HEK293 (cell line): ENCODE measurements around the gene DNAH1.

Experiments
- CTCF ChIA-PET: fragments of 350-600 bp; formaldehyde crosslinking; extraction: SDS; loops from one replicate; lab custom pipeline; 2021; ENCODE audit warnings: antibody characterized with exemption; lab: Yijun Ruan, JAX
- POLR2A ChIA-PET: fragments of 300-600 bp; formaldehyde crosslinking; extraction: SDS; loops from one replicate; lab custom pipeline; 2020; ENCODE audit warnings: antibody characterized with exemption, inconsistent platforms; lab: Yijun Ruan, JAX
- H3K27ac ChIP-seq: fragments of 200-500 bp; sonication (Bioruptor generic); 2 replicates; pipeline ENCODE4 v1.5.1; 2014; ENCODE audit warnings: low read depth, low read length, control low read depth, inconsistent platforms; ENCODE audit errors: extremely low read depth
- H3K36me3 ChIP-seq, 2 experiments: fragments of 200-500 bp in 1 of 2; sonication (Bioruptor generic) in 1 of 2; 1 replicate in 1 of 2; 2 replicates in 1 of 2; pipeline ENCODE4 v1.5.1; 2014 to 2017; ENCODE audit warnings: inconsistent platforms in 2 of 2, low read length in 2 of 2; ENCODE audit not compliant: control insufficient read depth in 2 of 2, insufficient read depth in 1 of 2
- H3K4me1 ChIP-seq: fragments of 200-500 bp; sonication (Bioruptor generic); 2 replicates; pipeline ENCODE4 v1.5.1; 2014; ENCODE audit warnings: mild to moderate bottlenecking, low read length, inconsistent platforms; ENCODE audit not compliant: control insufficient read depth, insufficient read depth
- H3K4me3 ChIP-seq: 2 replicates; pipeline ENCODE4 v1.5.1; 2011; ENCODE audit warnings: low read depth, mild to moderate bottlenecking, control low read depth, low read length, moderate library complexity
- H3K9me3 ChIP-seq: fragments of 200-500 bp; sonication (Bioruptor generic); 2 replicates; pipeline ENCODE4 v1.5.1; 2014; ENCODE audit warnings: low read depth, low read length, inconsistent platforms; ENCODE audit not compliant: control insufficient read depth, insufficient read depth
- BCL11B ChIP-seq: fragments of 450-650 bp; formaldehyde crosslinking; IDR thresholded peaks from 2 replicates; pipeline ENCODE4 v1.5.1; 2016; ENCODE audit warnings: low read depth, missing biosample characterization, missing genetic modification characterization
- EGR2 ChIP-seq: fragments of 450-650 bp; formaldehyde crosslinking; IDR thresholded peaks from 2 replicates; pipeline ENCODE4 v1.5.1; 2016; ENCODE audit warnings: low read depth, missing biosample characterization, missing genetic modification characterization
- GFI1B ChIP-seq: fragments of 450-650 bp; formaldehyde crosslinking; IDR thresholded peaks from 2 replicates; pipeline ENCODE4 v1.5.1; 2016; ENCODE audit warnings: missing biosample characterization, missing genetic modification characterization
- KLF1 ChIP-seq: fragments of 450-650 bp; formaldehyde crosslinking; IDR thresholded peaks from 2 replicates; pipeline ENCODE4 v1.5.1; 2016; ENCODE audit warnings: missing biosample characterization, missing genetic modification characterization
- WT1 ChIP-seq: fragments of 450-650 bp; formaldehyde crosslinking; IDR thresholded peaks from 2 replicates; pipeline ENCODE4 v1.5.1; 2016; ENCODE audit warnings: missing biosample characterization, missing genetic modification characterization
- ZBTB20 ChIP-seq: fragments of 450-650 bp; formaldehyde crosslinking; IDR thresholded peaks from 2 replicates; pipeline ENCODE4 v1.5.1; 2016; ENCODE audit warnings: missing biosample characterization, missing genetic modification characterization
- ZNF121 ChIP-seq: fragments of 450-650 bp; formaldehyde crosslinking; IDR thresholded peaks from 2 replicates; pipeline ENCODE4 v1.5.1; 2016; ENCODE audit warnings: missing biosample characterization, missing genetic modification characterization
- ZNF335 ChIP-seq: fragments of 450-650 bp; formaldehyde crosslinking; conservative IDR thresholded peaks from 2 replicates; pipeline ENCODE4 v1.5.1; 2016; ENCODE audit warnings: missing biosample characterization, missing genetic modification characterization
- ZNF404 ChIP-seq: fragments of 450-650 bp; formaldehyde crosslinking; IDR thresholded peaks from 2 replicates; pipeline ENCODE4 v1.5.1; 2017; ENCODE audit warnings: missing biosample characterization, missing genetic modification characterization
- ZNF510 ChIP-seq: fragments of 450-650 bp; formaldehyde crosslinking; IDR thresholded peaks from 2 replicates; pipeline ENCODE4 v1.5.1; 2018; ENCODE audit warnings: mild to moderate bottlenecking, missing genetic modification characterization, missing biosample characterization; ENCODE audit not compliant: insufficient replicate concordance
- ZNF777 ChIP-seq: fragments of 450-650 bp; formaldehyde crosslinking; IDR thresholded peaks from 2 replicates; pipeline ENCODE4 v1.5.1; 2017; ENCODE audit warnings: missing biosample characterization, missing genetic modification characterization, borderline replicate concordance
- ZXDB ChIP-seq: fragments of 450-650 bp; formaldehyde crosslinking; IDR thresholded peaks from 2 replicates; pipeline ENCODE4 v1.5.1; 2016; ENCODE audit warnings: missing biosample characterization, missing genetic modification characterization
- TF ChIP-seq, protein P1 (sequence below): fragments of 450-650 bp; formaldehyde crosslinking; conservative IDR thresholded peaks from 2 replicates; pipeline ENCODE4 v1.5.1; 2016; ENCODE audit warnings: low read depth, missing biosample characterization, missing genetic modification characterization
- TF ChIP-seq, protein P2 (sequence below): fragments of 450-650 bp; formaldehyde crosslinking; IDR thresholded peaks from 2 replicates; pipeline ENCODE4 v1.5.1; 2016; ENCODE audit warnings: missing biosample characterization, missing genetic modification characterization
- TF ChIP-seq, protein P3 (sequence below): fragments of 450-650 bp; formaldehyde crosslinking; IDR thresholded peaks from 2 replicates; pipeline ENCODE4 v1.5.1; 2016; ENCODE audit warnings: missing biosample characterization, missing genetic modification characterization
- TF ChIP-seq, protein P4 (sequence below): fragments of 450-650 bp; formaldehyde crosslinking; IDR thresholded peaks from 2 replicates; pipeline ENCODE4 v1.5.1; 2016; ENCODE audit warnings: missing biosample characterization, missing genetic modification characterization
- TF ChIP-seq, protein P5 (sequence below): fragments of 450-650 bp; formaldehyde crosslinking; IDR thresholded peaks from 2 replicates; pipeline ENCODE4 v1.5.0; 2017; ENCODE audit warnings: missing biosample characterization, missing genetic modification characterization, borderline replicate concordance
- TF ChIP-seq, protein P6 (sequence below): fragments of 450-650 bp; formaldehyde crosslinking; IDR thresholded peaks from 2 replicates; pipeline ENCODE4 v1.5.1; 2016; ENCODE audit warnings: missing biosample characterization, missing genetic modification characterization, low read depth

The DNAH1 gene

DNA sequence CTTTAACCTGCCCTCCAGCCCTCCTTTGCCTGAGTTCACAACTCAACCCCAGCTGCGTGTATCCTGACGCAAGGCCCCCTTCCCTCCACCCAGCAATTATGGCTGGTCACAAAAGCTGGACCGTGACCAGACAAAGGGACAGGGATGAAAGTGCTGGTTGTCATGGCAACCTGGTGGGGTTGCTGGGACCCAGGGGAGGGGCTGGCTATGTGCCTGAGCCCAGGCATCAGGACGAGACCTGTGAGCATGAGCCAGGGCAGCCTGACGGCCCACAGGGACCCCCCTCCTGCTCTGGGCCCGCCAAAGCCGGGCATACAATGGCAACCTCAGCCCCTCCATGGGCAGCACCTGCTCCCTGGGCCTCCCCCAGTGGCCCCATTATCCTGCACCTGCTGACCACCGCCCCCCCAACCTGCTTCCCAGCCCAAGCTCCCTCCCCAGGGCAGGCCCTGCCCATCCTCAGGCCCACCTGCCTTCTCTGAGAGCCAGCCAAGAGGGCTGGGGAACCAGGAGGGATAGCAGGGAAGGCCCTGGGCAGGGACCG, 4.5 kb upstream of the DNAH1 start (continued):
- TF ChIP-seq, protein P1, sequence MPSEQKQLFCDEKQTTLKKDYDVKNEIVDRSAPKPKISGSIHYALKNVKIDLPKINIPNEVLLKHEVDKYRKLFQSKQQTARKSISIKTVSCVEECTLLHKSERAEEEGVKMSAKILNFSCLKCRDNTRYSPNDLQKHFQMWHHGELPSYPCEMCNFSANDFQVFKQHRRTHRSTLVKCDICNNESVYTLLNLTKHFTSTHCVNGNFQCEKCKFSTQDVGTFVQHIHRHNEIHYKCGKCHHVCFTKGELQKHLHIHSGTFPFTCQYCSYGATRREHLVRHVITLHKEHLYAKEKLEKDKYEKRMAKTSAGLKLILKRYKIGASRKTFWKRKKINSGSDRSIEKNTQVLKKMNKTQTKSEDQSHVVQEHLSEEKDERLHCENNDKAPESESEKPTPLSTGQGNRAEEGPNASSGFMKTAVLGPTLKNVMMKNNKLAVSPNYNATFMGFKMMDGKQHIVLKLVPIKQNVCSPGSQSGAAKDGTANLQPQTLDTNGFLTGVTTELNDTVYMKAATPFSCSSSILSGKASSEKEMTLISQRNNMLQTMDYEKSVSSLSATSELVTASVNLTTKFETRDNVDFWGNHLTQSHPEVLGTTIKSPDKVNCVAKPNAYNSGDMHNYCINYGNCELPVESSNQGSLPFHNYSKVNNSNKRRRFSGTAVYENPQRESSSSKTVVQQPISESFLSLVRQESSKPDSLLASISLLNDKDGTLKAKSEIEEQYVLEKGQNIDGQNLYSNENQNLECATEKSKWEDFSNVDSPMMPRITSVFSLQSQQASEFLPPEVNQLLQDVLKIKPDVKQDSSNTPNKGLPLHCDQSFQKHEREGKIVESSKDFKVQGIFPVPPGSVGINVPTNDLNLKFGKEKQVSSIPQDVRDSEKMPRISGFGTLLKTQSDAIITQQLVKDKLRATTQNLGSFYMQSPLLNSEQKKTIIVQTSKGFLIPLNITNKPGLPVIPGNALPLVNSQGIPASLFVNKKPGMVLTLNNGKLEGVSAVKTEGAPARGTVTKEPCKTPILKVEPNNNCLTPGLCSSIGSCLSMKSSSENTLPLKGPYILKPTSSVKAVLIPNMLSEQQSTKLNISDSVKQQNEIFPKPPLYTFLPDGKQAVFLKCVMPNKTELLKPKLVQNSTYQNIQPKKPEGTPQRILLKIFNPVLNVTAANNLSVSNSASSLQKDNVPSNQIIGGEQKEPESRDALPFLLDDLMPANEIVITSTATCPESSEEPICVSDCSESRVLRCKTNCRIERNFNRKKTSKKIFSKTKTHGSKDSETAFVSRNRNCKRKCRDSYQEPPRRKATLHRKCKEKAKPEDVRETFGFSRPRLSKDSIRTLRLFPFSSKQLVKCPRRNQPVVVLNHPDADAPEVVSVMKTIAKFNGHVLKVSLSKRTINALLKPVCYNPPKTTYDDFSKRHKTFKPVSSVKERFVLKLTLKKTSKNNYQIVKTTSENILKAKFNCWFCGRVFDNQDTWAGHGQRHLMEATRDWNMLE (tag by site-specific recombination): no peak
- TF ChIP-seq, protein P2, sequence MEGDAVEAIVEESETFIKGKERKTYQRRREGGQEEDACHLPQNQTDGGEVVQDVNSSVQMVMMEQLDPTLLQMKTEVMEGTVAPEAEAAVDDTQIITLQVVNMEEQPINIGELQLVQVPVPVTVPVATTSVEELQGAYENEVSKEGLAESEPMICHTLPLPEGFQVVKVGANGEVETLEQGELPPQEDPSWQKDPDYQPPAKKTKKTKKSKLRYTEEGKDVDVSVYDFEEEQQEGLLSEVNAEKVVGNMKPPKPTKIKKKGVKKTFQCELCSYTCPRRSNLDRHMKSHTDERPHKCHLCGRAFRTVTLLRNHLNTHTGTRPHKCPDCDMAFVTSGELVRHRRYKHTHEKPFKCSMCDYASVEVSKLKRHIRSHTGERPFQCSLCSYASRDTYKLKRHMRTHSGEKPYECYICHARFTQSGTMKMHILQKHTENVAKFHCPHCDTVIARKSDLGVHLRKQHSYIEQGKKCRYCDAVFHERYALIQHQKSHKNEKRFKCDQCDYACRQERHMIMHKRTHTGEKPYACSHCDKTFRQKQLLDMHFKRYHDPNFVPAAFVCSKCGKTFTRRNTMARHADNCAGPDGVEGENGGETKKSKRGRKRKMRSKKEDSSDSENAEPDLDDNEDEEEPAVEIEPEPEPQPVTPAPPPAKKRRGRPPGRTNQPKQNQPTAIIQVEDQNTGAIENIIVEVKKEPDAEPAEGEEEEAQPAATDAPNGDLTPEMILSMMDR: no peak
- no peak for TF ChIP-seq ZNF510 (tag by site-specific recombination)

DNA sequence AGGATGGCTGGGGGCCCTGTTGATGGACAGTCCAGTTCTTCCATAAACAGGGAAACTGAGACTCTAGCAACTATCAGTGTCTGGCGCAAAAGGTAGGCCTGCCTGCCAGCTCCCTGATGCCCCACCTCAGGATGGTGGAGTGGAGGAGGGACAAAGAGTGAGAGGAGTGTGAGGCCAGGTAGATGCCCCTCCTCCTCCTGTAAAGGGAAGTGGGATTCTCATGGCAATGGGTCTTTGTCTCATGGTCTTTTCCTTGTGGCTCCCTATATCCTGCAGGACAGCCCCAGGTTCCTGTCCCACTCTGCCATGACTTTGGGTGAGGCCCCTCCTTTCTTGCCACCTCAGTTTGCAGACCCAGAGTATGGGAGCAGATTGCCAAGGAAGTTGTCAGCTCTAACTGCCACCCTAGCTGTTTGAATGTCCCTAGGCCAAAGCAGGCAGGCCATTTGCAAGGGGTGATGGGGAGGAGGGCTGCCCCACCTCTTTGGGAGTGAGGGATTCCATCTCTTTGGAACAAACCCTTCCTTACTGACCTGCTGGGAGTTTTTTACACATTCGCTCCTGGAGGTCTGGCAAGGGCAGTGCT, 2.8 kb upstream of the DNAH1 start:
- Histone ChIP-seq H3K27ac (no peak overlapping the region), H3K4me3 (no peak overlapping the region)
- POLR2A ChIA-PET: no interaction called here
- TF ChIP-seq WT1 (tag by site-specific recombination): no peak
- no peak for TF ChIP-seq GFI1B (tag by site-specific recombination)
- TF ChIP-seq, all 188 proteins: peak for 0
- Histone ChIP-seq H3K36me3 (no peaks in the 10 kb centered on the region), H3K4me1 (no peaks in the 10 kb centered on the region), H3K9me3 (no peaks in the 10 kb centered on the region)
- CTCF ChIA-PET: interaction anchor here (0.5 to 1.0 kb wide), 3 partner anchors 11 to 746 kb away, joined by 3 to 7 read pairs (median 3); no protein-coding TSS in a partner anchor

DNA sequence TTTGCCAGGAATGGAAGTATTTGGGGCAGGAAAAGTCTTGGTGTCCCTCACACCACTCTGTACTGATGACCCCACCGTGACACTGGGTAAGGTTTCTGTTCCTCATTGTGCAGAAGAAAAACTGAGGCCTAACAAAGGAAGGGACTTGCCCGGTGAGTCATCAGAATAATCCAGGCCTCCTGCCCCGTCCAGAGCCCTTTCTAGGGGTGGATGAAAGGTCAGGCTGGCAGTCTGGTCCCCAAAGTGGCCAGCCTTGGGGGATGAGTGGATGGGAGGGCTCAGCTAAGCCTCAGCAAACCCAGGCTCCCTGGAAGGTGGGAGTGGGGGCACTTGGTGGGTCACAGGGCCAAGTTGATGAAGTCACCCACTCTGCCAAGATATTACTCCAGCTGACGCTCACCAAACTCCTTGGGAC, 2.3 kb upstream of the DNAH1 start:
- H3K4me1 ChIP-seq: no peaks in the 10 kb centered on the region
- CTCF ChIA-PET: interaction anchor here (1.0 kb wide), 1 partner anchor 82 kb away, joined by 3 read pairs; no protein-coding TSS in a partner anchor
- no peak overlapping the region for H3K4me3 ChIP-seq
- TF ChIP-seq EGR2 (tag by site-specific recombination) (no peak), ZNF335 (no peak), ZNF121 (no peak), ZXDB (tag by site-specific recombination) (no peak), ZBTB20 (tag by site-specific recombination) (no peak), ZNF404 (tag by site-specific recombination) (no peak), KLF1 (tag by site-specific recombination) (no peak), BCL11B (tag by site-specific recombination) (no peak), ZNF777 (no peak)
- TF ChIP-seq, protein P3, sequence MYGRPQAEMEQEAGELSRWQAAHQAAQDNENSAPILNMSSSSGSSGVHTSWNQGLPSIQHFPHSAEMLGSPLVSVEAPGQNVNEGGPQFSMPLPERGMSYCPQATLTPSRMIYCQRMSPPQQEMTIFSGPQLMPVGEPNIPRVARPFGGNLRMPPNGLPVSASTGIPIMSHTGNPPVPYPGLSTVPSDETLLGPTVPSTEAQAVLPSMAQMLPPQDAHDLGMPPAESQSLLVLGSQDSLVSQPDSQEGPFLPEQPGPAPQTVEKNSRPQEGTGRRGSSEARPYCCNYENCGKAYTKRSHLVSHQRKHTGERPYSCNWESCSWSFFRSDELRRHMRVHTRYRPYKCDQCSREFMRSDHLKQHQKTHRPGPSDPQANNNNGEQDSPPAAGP (tag by site-specific recombination): no peak
- TF ChIP-seq, protein P4, sequence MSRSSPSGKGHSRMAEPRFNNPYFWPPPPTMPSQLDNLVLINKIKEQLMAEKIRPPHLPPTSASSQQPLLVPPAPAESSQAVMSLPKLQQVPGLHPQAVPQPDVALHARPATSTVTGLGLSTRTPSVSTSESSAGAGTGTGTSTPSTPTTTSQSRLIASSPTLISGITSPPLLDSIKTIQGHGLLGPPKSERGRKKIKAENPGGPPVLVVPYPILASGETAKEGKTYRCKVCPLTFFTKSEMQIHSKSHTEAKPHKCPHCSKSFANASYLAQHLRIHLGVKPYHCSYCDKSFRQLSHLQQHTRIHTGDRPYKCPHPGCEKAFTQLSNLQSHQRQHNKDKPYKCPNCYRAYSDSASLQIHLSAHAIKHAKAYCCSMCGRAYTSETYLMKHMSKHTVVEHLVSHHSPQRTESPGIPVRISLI (tag by site-specific recombination): no peak
- TF ChIP-seq, protein P5, sequence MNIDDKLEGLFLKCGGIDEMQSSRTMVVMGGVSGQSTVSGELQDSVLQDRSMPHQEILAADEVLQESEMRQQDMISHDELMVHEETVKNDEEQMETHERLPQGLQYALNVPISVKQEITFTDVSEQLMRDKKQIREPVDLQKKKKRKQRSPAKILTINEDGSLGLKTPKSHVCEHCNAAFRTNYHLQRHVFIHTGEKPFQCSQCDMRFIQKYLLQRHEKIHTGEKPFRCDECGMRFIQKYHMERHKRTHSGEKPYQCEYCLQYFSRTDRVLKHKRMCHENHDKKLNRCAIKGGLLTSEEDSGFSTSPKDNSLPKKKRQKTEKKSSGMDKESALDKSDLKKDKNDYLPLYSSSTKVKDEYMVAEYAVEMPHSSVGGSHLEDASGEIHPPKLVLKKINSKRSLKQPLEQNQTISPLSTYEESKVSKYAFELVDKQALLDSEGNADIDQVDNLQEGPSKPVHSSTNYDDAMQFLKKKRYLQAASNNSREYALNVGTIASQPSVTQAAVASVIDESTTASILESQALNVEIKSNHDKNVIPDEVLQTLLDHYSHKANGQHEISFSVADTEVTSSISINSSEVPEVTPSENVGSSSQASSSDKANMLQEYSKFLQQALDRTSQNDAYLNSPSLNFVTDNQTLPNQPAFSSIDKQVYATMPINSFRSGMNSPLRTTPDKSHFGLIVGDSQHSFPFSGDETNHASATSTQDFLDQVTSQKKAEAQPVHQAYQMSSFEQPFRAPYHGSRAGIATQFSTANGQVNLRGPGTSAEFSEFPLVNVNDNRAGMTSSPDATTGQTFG (tag by site-specific recombination): no peak
- TF ChIP-seq, protein P6, sequence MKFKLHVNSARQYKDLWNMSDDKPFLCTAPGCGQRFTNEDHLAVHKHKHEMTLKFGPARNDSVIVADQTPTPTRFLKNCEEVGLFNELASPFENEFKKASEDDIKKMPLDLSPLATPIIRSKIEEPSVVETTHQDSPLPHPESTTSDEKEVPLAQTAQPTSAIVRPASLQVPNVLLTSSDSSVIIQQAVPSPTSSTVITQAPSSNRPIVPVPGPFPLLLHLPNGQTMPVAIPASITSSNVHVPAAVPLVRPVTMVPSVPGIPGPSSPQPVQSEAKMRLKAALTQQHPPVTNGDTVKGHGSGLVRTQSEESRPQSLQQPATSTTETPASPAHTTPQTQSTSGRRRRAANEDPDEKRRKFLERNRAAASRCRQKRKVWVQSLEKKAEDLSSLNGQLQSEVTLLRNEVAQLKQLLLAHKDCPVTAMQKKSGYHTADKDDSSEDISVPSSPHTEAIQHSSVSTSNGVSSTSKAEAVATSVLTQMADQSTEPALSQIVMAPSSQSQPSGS (tag by site-specific recombination): no peak

More for the DNA sequence above, 2.3 kb upstream of the DNAH1 start:
- H3K36me3 ChIP-seq: no peaks in the 10 kb centered on the region
- POLR2A ChIA-PET: no interaction called here
- no peaks in the 10 kb centered on the region for H3K9me3 ChIP-seq
- no peak overlapping the region for H3K27ac ChIP-seq
